Gastrocnemius medialis (tissue), 4 donors: ENCODE results near the gene HES1.

Source experiments
- CTCF ChIP-seq, 5 experiments: fragments of 450-650 bp in 3 of 5; fragments of 200-600 bp in 2 of 5; sonication (generic) in 2 of 5; IDR thresholded peaks in 4 of 5; conservative IDR thresholded peaks in 1 of 5; 1 replicate in 4 of 5; 2 replicates in 1 of 5; pipeline ENCODE4 v1.5.1; 2016 to 2019; ENCODE audit warnings: antibody characterized with exemption in 5 of 5, mild to moderate bottlenecking in 3 of 5, moderate library complexity in 3 of 5
- POLR2A ChIP-seq, 2 donors: fragments of 450-650 bp; IDR thresholded peaks; one replicate each; pipeline ENCODE4 v1.6.1; 2017; ENCODE audit warnings: antibody characterized with exemption in 2 of 2, mild to moderate bottlenecking in 2 of 2, moderate library complexity in 2 of 2

DNA sequence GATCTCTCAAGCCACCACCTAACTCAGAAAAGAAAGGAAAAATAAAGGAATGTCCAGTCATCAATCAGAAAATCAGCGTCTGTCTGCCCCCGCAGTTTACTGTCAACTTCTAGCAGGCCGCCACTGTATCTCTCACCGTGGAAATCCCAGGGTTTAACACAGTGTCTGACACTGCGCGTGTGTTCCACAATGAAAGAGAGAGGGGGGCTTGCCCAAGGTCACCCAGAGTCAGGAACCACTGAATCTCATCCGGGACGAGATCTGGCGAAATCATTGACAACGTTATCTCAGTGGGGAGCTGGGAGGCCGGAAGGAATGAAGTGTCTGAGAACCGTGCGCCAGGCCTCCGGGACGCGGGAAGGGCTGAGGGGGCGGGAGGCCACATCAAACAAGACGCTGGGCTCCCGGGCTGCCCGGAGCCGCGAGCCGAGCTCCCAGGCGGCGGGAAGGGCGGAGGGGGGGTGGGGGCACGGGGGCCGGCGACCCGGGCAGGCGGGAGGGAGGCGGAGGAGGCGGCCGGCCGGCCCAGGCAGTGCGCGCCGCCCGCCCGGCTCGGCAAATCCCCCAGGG, 2.2 kb upstream of the HES1 start:
- TF ChIP-seq CTCF (IDR thresholded peaks at IDR 0.05 in 4 of 5, conservative IDR thresholded peaks at IDR 0.05 in 1 of 5) = no peak
- no peak for TF ChIP-seq POLR2A (IDR thresholded peaks at IDR 0.05)
